ENCODE measurements around the gene SLFNL1. TPM values are rescaled to one million over a fixed set of nuclear protein-coding genes. Genes with fewer than 3 reads are reported as not detected.

SLFNL1 gene
- total and polyA plus RNA-seq, 9 donors = 0.05 to 1.2 (median 0.62) TPM

- H3K9me3 ChIP-seq = no peaks in the 10 kb centered on the region
- H3K4me1 ChIP-seq (ENCODE audit: insufficient read depth) = peaks cover 19% of the 10 kb centered on the region
- no peaks in the 10 kb centered on the region for H3K36me3 ChIP-seq
- H3K27ac ChIP-seq = no peak overlapping the region
- intact Hi-C loops (cut with DNase I) = no loop called here
- no peak overlapping the region for H3K4me3 ChIP-seq
- 91 to 97% (median 97%) methylated on average over 4 of the region's 4 CpGs for WGBS, 3 donors
- no peak for TF ChIP-seq POLR2A (IDR thresholded peaks at IDR 0.05)
- TF ChIP-seq CTCF (IDR thresholded peaks at IDR 0.05) = no peak
- no peak for TF ChIP-seq EP300 (IDR thresholded peaks at IDR 0.05)
- DNase-seq = no peak
- no peaks in the 10 kb centered on the region for H3K27me3 ChIP-seq
Measured at GRCh38 chr1:40984531-40984930, 37.0 kb downstream of the SLFNL1 start.

- no peak overlapping the region for H3K4me3 ChIP-seq
- no peak overlapping the region for H3K27ac ChIP-seq
- WGBS, 3 donors = 64 to 80% (median 71%) methylated on average over 2 of the region's 2 CpGs
- no peak for DNase-seq
- H3K36me3 ChIP-seq = no peaks in the 10 kb centered on the region
- H3K4me1 ChIP-seq (ENCODE audit: insufficient read depth) = peaks cover 22% of the 10 kb centered on the region
- no peaks in the 10 kb centered on the region for H3K9me3 ChIP-seq
- TF ChIP-seq POLR2A (IDR thresholded peaks at IDR 0.05) = no peak
- no peaks in the 10 kb centered on the region for H3K27me3 ChIP-seq
- intact Hi-C loops (cut with DNase I) = no loop called here
Measured at GRCh38 chr1:40984066-40984465, 37.5 kb downstream of the SLFNL1 start.

- intact Hi-C loops (cut with DNase I) = no loop called here
- TF ChIP-seq CTCF (IDR thresholded peaks at IDR 0.05) = no peak
- TF ChIP-seq POLR2A (IDR thresholded peaks at IDR 0.05) = no peak
- TF ChIP-seq EP300 (IDR thresholded peaks at IDR 0.05) = no peak
- 57 to 70% (median 58%) methylated on average over 1 of the region's 1 CpG for WGBS, 3 donors
- Histone ChIP-seq H3K27me3 (no peaks in the 10 kb centered on the region), H3K4me1 (ENCODE audit: insufficient read depth) (peaks cover 24% of the 10 kb centered on the region), H3K27ac (no peak overlapping the region), H3K36me3 (no peaks in the 10 kb centered on the region), H3K9me3 (no peaks in the 10 kb centered on the region), H3K4me3 (no peak overlapping the region)
- DNase-seq = no peak
Measured at GRCh38 chr1:40983286-40983685, 38.2 kb downstream of the SLFNL1 start.

GRCh38 chr1:40982721-40983120 lies 38.8 kb downstream of the SLFNL1 start:
- H3K9me3 ChIP-seq = no peaks in the 10 kb centered on the region
- H3K27ac ChIP-seq = no peak overlapping the region
- H3K36me3 ChIP-seq = no peaks in the 10 kb centered on the region
- no peaks in the 10 kb centered on the region for H3K27me3 ChIP-seq
- no peak for DNase-seq
- peak overlapping the region; percentile 8 for H3K4me3 ChIP-seq
- WGBS, 3 donors = 14 to 22% (median 20%) methylated on average over 1 of the region's 1 CpG
- intact Hi-C loops (cut with DNase I) = no loop called here
- H3K4me1 ChIP-seq (ENCODE audit: insufficient read depth) = peaks cover 24% of the 10 kb centered on the region
- TF ChIP-seq EP300 (IDR thresholded peaks at IDR 0.05) (no peak), POLR2A (IDR thresholded peaks at IDR 0.05) (no peak), CTCF (IDR thresholded peaks at IDR 0.05) (no peak)

- intact Hi-C loops (cut with DNase I) = no loop called here
- Histone ChIP-seq H3K9me3 (no peaks in the 10 kb centered on the region), H3K27ac (peak overlapping the region in 1 of 2 donors; percentile 42), H3K4me3 (peak overlapping the region; percentile 8), H3K4me1 (ENCODE audit: insufficient read depth) (peaks cover 22% of the 10 kb centered on the region), H3K27me3 (no peaks in the 10 kb centered on the region), H3K36me3 (no peaks in the 10 kb centered on the region)
- 11 to 15% (median 14%) methylated on average over 14 of the region's 14 CpGs for WGBS, 3 donors
- TF ChIP-seq POLR2A (IDR thresholded peaks at IDR 0.05) = no peak
- TF ChIP-seq EP300 (IDR thresholded peaks at IDR 0.05) = no peak
- no peak for TF ChIP-seq CTCF (IDR thresholded peaks at IDR 0.05)
- DNase-seq = peak in 3 of 5 donors; percentile 30 to 64 (median 35)
Measured at GRCh38 chr1:40981691-40982448, 39.7 kb downstream of the SLFNL1 start.
